Measurements from ENCODE around the gene CPPED1.

Gene CPPED1, protein sequence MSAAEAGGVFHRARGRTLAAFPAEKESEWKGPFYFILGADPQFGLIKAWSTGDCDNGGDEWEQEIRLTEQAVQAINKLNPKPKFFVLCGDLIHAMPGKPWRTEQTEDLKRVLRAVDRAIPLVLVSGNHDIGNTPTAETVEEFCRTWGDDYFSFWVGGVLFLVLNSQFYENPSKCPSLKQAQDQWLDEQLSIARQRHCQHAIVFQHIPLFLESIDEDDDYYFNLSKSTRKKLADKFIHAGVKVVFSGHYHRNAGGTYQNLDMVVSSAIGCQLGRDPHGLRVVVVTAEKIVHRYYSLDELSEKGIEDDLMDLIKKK

DNA sequence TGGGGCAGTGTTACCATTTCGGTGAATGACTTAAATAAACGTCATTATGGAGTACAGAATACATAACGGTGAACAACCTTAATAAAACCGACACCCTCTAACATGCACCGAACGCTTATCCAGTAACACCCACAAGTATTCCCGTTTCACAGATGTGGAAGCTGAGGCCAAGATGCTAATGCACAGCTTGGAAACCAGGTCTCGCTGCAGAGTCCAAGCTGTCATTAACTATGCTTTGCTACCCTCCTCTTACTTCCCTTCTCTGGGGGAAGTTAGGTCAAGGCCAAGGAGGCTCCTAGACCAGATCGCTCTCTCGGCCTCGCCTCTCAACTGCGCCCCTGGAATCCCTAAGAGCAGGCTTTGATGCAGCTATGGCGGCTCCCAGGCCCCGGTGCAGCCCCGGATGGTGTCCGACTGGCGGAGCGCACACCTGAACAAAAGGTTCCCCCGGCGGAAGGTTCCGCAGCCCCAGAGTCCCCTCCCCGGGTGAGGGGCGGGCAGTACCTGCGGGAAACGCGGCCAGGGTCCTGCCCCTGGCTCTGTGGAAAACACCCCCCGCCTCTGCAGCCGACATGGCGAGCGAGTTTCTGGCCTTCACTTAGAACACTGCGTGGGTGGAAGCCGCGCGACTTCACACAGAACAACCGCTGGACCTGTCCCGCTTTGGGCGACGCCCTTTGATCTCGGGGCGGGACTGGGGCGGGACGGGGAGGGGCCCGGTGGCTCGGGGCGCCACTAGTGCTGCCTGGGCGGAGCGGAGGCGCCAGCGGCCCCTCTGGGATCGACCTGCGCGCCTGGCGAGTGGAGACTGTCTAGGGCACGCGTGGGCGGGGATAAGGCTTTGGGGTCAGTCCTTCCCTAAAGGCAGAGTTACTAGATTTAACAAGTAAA, at the start of gene CPPED1:
CPPED1 (minus strand) TSS at position 685 of the 891 bp plus-strand sequence; CDS start at position 574, 111 bp downstream.
- no peaks in the 10 kb centered on the region; the same call in 1 of the 2 replicates for H3F3A ChIP-seq (ENCODE audit: control insufficient read depth, insufficient read depth)
- no peaks in the 10 kb centered on the region for H4K20me1 ChIP-seq (ENCODE audit: control insufficient read depth, insufficient read depth, low read depth, low read length)
- H3K4me3 ChIP-seq (ENCODE audit: low read length): peak within 1 kb of the TSS; percentile 90
- peaks cover 22% of the 10 kb centered on the region for H3K4me1 ChIP-seq (ENCODE audit: control insufficient read depth, low read length)
- peak within 1 kb of the TSS; percentile 53 for H3K27ac ChIP-seq (ENCODE audit: low read depth, low read length)
- peaks cover 10% of the 10 kb centered on the region for H3K79me2 ChIP-seq (ENCODE audit: control insufficient read depth, low read length)
- no peaks in the 10 kb centered on the region for H3K9me2 ChIP-seq (replicated peaks; ENCODE audit: control insufficient read depth, low read length)
- TF ChIP-seq, protein P1, sequence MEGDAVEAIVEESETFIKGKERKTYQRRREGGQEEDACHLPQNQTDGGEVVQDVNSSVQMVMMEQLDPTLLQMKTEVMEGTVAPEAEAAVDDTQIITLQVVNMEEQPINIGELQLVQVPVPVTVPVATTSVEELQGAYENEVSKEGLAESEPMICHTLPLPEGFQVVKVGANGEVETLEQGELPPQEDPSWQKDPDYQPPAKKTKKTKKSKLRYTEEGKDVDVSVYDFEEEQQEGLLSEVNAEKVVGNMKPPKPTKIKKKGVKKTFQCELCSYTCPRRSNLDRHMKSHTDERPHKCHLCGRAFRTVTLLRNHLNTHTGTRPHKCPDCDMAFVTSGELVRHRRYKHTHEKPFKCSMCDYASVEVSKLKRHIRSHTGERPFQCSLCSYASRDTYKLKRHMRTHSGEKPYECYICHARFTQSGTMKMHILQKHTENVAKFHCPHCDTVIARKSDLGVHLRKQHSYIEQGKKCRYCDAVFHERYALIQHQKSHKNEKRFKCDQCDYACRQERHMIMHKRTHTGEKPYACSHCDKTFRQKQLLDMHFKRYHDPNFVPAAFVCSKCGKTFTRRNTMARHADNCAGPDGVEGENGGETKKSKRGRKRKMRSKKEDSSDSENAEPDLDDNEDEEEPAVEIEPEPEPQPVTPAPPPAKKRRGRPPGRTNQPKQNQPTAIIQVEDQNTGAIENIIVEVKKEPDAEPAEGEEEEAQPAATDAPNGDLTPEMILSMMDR (IDR thresholded peaks at IDR 0.05; ENCODE audit: low read depth, low read length, poor library complexity, severe bottlenecking): no peak
- no peak for TF ChIP-seq EZH2phosphoT487 (IDR thresholded peaks at IDR 0.05; ENCODE audit: borderline replicate concordance, low read length)
- H3K27me3 ChIP-seq (ENCODE audit: control insufficient read depth, low read length): no peaks in the 10 kb centered on the region
- H3K9me3 ChIP-seq (ENCODE audit: control insufficient read depth, insufficient read depth, low read length): peaks cover 5% of the 10 kb centered on the region; the same call in 1 of the 2 replicates
- H3K36me3 ChIP-seq (ENCODE audit: control insufficient read depth, low read length): peaks cover 4% of the 10 kb centered on the region
- H3K4me2 ChIP-seq (ENCODE audit: low read length): peak within 1 kb of the TSS; percentile 86

DNA sequence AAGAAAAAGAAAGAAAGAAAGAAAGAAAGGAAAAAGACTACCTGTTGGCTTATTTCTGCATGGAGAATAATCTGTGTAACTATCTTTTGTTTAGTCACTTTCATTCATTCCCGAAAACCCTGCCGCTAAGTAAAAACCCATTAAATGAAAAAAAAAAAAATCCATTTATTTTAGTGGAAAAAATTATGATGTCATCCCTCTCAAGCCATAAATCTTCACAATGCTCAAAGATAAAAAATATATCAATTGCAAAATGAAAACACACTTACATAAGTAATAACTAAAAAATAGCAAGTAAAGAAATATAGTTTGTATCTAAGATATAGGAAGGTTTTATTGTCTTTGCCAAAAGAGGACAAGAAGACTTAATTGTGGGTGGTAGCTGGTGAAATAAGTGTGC, 46.5 kb upstream of the CPPED1 start:
- no peaks in the 10 kb centered on the region for H3K9me2 ChIP-seq (replicated peaks; ENCODE audit: control insufficient read depth, low read length)
- H3K27me3 ChIP-seq (ENCODE audit: control insufficient read depth, low read length): no peaks in the 10 kb centered on the region
- H3K4me2 ChIP-seq (ENCODE audit: low read length): no peak overlapping the region
- H4K20me1 ChIP-seq (ENCODE audit: control insufficient read depth, insufficient read depth, low read depth, low read length): no peaks in the 10 kb centered on the region
- H3K79me2 ChIP-seq (ENCODE audit: control insufficient read depth, low read length): no peaks in the 10 kb centered on the region
- no peaks in the 10 kb centered on the region for H3K4me1 ChIP-seq (ENCODE audit: control insufficient read depth, low read length)
- H3K27ac ChIP-seq (ENCODE audit: low read depth, low read length): no peak overlapping the region
- TF ChIP-seq EZH2phosphoT487 (IDR thresholded peaks at IDR 0.05; ENCODE audit: borderline replicate concordance, low read length): no peak
- TF ChIP-seq, protein P1 (IDR thresholded peaks at IDR 0.05; ENCODE audit: low read depth, low read length, poor library complexity, severe bottlenecking): no peak
- no peaks in the 10 kb centered on the region for H3K36me3 ChIP-seq (ENCODE audit: control insufficient read depth, low read length)
- H3K9me3 ChIP-seq (ENCODE audit: control insufficient read depth, insufficient read depth, low read length): no peaks in the 10 kb centered on the region
- H3K4me3 ChIP-seq (ENCODE audit: low read length): no peak overlapping the region
- H3F3A ChIP-seq (ENCODE audit: control insufficient read depth, insufficient read depth): no peaks in the 10 kb centered on the region

DNA sequence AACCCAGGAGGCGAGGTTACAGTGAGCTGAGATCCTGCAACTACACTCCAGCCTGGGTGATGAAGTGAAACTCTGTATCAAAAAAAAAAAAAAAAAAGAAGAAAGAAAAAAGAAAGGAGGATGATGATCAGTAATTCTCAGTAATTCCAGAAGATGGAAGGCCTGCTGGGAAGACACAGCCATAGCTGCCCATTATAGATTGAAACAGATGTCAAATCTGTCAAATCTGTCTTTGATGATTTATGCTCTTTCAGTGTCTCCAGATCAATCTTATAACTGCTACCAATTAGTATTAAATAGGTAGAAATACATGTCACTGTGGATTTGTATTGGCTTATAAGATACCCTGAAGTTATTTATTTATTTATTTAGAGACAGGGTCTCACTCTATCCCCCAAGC, 42.9 kb upstream of the CPPED1 start:
- Histone ChIP-seq H3K9me3 (ENCODE audit: control insufficient read depth, insufficient read depth, low read length) (no peaks in the 10 kb centered on the region), H3K4me2 (ENCODE audit: low read length) (no peak overlapping the region), H3F3A (ENCODE audit: control insufficient read depth, insufficient read depth) (no peaks in the 10 kb centered on the region), H3K27ac (ENCODE audit: low read depth, low read length) (no peak overlapping the region), H3K9me2 (replicated peaks; ENCODE audit: control insufficient read depth, low read length) (no peaks in the 10 kb centered on the region), H3K4me3 (ENCODE audit: low read length) (no peak overlapping the region), H4K20me1 (ENCODE audit: control insufficient read depth, insufficient read depth, low read depth, low read length) (no peaks in the 10 kb centered on the region), H3K36me3 (ENCODE audit: control insufficient read depth, low read length) (no peaks in the 10 kb centered on the region), H3K4me1 (ENCODE audit: control insufficient read depth, low read length) (no peaks in the 10 kb centered on the region), H3K27me3 (ENCODE audit: control insufficient read depth, low read length) (no peaks in the 10 kb centered on the region), H3K79me2 (ENCODE audit: control insufficient read depth, low read length) (no peaks in the 10 kb centered on the region)
- TF ChIP-seq, protein P1 (IDR thresholded peaks at IDR 0.05; ENCODE audit: low read depth, low read length, poor library complexity, severe bottlenecking): no peak
